GM12891 (cell line): ENCODE measurements around the gene NTRK3.

Source experiments
- POLR2A ChIP-seq: IDR thresholded peaks from 2 replicates; pipeline ENCODE4 v1.6.1; 2011; ENCODE audit warnings: low read depth, low read length, control low read depth
- POLR2AphosphoS5 ChIP-seq: IDR thresholded peaks from 2 replicates; pipeline ENCODE4 v1.6.1; 2011; ENCODE audit warnings: low read depth, low read length, control low read depth
- SPI1 ChIP-seq: IDR thresholded peaks from 2 replicates; pipeline ENCODE4 v1.6.1; 2011; ENCODE audit warnings: low read depth, low read length, control low read depth
- TAF1 ChIP-seq: IDR thresholded peaks from 2 replicates; pipeline ENCODE4 v1.6.1; 2011; ENCODE audit warnings: low read depth, low read length, control low read depth

GRCh38 chr15:88106074-88106473 is 150.5 kb downstream of the NTRK3 start:
- TF ChIP-seq TAF1 = no peak
- no peak for TF ChIP-seq POLR2A
- TF ChIP-seq POLR2AphosphoS5 = no peak
- no peak for TF ChIP-seq SPI1
